Measurements from ENCODE around the gene GLT8D1.

Gene GLT8D1, protein sequence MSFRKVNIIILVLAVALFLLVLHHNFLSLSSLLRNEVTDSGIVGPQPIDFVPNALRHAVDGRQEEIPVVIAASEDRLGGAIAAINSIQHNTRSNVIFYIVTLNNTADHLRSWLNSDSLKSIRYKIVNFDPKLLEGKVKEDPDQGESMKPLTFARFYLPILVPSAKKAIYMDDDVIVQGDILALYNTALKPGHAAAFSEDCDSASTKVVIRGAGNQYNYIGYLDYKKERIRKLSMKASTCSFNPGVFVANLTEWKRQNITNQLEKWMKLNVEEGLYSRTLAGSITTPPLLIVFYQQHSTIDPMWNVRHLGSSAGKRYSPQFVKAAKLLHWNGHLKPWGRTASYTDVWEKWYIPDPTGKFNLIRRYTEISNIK

DNA sequence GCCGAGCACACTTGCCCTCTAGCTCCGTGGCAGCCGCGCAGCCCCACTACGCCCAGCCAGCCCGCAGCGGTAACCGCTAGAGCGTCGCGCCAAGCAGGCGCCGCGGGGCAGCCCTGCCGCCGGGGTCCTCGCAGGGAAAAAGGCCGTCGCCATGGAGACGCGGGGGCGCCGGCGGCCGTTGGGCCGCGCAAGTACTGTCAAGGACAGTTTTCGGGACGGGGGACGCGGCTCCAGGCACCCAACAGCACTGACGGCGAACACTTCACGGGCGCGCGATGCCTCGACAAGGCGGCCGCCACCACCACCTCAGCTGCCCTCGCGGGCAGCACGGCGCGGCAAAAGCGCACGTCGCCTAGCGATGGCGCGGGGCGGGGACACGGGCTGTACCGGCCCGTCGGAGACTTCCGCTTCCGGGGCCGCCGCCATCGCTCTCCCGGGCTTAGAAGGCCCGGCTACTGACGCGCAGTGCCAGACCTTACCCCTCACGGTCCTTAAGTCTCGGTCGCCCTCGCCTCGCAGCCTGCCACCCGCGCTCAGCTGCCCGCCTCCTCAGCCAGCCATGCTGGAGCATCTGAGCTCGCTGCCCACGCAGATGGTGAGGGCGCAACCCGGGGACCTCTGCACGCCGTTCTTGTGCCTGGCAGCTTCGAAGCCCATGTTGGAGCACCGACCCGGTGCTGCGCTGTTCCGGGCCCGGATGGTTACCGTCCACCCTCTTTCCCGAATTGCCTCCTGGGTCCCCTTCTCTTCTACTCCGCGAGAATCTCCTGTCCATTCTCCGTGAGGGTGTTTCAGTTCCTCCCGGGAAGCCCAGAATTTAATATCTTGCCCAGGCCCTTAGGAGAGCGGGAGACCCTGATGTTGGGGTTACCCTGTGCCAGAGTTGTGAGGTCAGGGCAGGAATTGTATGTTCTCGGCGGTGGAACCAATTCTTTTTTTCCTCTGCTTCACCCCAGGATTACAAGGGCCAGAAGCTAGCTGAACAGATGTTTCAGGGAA, at the start of gene GLT8D1, which contains the start of gene SPCS1:
Gene GLT8D1, minus strand, starts transcription at position 104 of the 999 bp plus-strand sequence. CDS start 5,331 bp downstream, outside the sequence.
Gene SPCS1, plus strand, starts transcription at position 419 of the 999 bp plus-strand sequence. Its CDS starts 141 bp downstream, at position 560.
- peak; percentile 91 for DNase-seq (ENCODE audit: low read depth)
- peak within 1 kb of the TSS; percentile 92 for H3K4me3 ChIP-seq (ENCODE audit: low read depth, low read length)
- TF ChIP-seq, protein P1, sequence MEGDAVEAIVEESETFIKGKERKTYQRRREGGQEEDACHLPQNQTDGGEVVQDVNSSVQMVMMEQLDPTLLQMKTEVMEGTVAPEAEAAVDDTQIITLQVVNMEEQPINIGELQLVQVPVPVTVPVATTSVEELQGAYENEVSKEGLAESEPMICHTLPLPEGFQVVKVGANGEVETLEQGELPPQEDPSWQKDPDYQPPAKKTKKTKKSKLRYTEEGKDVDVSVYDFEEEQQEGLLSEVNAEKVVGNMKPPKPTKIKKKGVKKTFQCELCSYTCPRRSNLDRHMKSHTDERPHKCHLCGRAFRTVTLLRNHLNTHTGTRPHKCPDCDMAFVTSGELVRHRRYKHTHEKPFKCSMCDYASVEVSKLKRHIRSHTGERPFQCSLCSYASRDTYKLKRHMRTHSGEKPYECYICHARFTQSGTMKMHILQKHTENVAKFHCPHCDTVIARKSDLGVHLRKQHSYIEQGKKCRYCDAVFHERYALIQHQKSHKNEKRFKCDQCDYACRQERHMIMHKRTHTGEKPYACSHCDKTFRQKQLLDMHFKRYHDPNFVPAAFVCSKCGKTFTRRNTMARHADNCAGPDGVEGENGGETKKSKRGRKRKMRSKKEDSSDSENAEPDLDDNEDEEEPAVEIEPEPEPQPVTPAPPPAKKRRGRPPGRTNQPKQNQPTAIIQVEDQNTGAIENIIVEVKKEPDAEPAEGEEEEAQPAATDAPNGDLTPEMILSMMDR (IDR thresholded peaks at IDR 0.05; ENCODE audit: low read depth, low read length) = no peak
- TF ChIP-seq POLR2A (IDR thresholded peaks at IDR 0.05; ENCODE audit: extremely low read depth, insufficient read length) (peak; percentile 72), MYC (IDR thresholded peaks at IDR 0.05; ENCODE audit: low read depth, low read length) (peak; percentile 63)
- TF ChIP-seq, protein P2, sequence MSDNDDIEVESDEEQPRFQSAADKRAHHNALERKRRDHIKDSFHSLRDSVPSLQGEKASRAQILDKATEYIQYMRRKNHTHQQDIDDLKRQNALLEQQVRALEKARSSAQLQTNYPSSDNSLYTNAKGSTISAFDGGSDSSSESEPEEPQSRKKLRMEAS (IDR thresholded peaks at IDR 0.05; ENCODE audit: low read depth, low read length) = peak; percentile 42

DNA sequence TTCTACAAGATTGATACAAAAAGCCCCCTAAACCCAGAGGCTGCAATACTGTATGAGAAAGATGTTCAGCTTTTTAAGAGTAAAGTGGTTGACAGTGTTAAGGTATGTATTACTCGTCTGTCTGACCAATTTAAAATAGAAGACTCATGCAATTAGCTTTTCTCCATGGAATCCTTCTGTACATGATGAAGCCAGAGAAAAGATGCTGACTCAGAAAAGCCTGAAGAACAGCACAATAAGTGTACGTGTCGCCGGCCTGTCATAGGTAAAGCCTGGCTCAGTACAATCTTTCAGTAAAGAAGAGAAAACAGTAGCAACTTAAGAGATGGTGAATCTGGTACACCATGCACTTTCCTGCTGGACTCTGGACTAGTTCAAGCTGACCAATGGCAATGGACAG, 48.8 kb upstream of the GLT8D1 start:
- no peak for DNase-seq (ENCODE audit: low read depth)
- TF ChIP-seq, protein P2 (IDR thresholded peaks at IDR 0.05; ENCODE audit: low read depth, low read length) = no peak
- TF ChIP-seq POLR2A (IDR thresholded peaks at IDR 0.05; ENCODE audit: extremely low read depth, insufficient read length) (no peak), MYC (IDR thresholded peaks at IDR 0.05; ENCODE audit: low read depth, low read length) (no peak)
- TF ChIP-seq, protein P1 (IDR thresholded peaks at IDR 0.05; ENCODE audit: low read depth, low read length) = no peak
- no peak overlapping the region for H3K4me3 ChIP-seq (ENCODE audit: low read depth, low read length)

DNA sequence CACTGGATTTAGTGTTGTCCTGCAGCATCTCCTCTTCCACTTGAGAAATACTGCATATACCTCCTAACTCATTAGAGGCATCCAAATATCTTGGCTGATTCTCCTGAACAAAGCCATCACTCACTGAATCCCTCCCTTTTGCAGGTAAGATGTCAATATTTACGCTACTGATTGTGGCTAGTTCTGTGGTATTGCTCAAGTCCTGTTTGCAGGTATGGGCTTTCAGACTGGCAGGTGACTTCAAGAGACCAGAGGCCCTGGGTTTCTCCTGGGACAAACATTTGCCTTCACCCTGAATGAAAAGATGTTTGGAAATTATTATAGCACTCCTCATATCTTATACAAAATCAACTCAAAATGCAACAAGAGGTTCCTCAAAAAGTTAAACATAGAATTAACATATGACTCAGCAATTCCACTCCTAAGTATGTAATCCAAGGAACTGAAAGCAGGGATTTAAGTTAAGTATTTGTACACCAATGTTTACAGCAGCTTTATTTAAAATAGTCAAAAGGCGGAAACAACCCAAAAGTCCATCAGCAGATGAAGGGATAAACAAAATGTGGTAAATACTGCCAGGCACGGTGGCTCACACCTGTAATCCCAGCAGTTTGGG, 46.6 kb upstream of the GLT8D1 start:
- H3K4me3 ChIP-seq (ENCODE audit: low read depth, low read length) = no peak overlapping the region
- no peak for DNase-seq (ENCODE audit: low read depth)
- TF ChIP-seq, protein P1 (IDR thresholded peaks at IDR 0.05; ENCODE audit: low read depth, low read length) = no peak
- TF ChIP-seq MYC (IDR thresholded peaks at IDR 0.05; ENCODE audit: low read depth, low read length) (no peak), POLR2A (IDR thresholded peaks at IDR 0.05; ENCODE audit: extremely low read depth, insufficient read length) (no peak)
- TF ChIP-seq, protein P2 (IDR thresholded peaks at IDR 0.05; ENCODE audit: low read depth, low read length) = no peak

DNA sequence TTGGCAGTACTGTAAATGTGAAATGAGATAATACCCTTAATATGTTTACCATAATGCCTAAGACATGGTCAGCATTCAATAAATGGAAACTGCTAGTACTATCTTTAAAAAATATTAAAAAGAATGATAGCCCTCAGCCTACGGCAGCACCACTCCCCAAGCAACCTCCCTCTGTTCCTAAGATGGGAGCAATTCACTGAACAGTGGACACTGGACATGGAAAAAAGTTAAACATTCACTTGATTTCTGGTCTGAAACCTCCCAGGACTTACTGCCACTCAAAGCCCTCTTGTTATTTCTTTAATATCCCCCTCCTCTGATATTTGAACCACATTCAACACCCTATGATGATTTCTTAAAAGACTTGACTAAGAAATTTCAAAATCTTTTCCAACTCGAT, 38.1 kb upstream of the GLT8D1 start:
- no peak for DNase-seq (ENCODE audit: low read depth)
- TF ChIP-seq POLR2A (IDR thresholded peaks at IDR 0.05; ENCODE audit: extremely low read depth, insufficient read length) (no peak), MYC (IDR thresholded peaks at IDR 0.05; ENCODE audit: low read depth, low read length) (no peak)
- TF ChIP-seq, protein P1 (IDR thresholded peaks at IDR 0.05; ENCODE audit: low read depth, low read length) = no peak
- TF ChIP-seq, protein P2 (IDR thresholded peaks at IDR 0.05; ENCODE audit: low read depth, low read length) = no peak

DNA sequence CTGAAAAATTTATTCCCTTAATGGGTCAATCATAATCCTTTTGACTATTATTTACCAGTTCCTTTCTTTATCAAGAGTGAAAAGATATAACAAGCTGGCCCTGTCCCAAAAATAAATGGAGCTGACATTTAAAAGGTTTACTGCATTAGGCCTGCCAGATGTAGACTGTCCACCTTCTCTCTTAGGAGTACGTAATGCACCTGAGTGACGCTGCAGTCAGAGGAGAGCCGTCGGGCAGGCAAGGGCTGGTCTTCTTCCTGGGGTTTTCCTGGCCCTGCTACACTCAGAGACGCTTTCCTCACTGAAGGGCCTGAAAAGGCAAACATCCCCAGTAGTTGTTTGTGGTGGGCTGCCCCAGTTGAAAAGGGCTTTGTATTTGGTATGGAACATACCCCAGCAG, 37.6 kb upstream of the GLT8D1 start:
- DNase-seq (ENCODE audit: low read depth) = no peak
- no peak overlapping the region for H3K4me3 ChIP-seq (ENCODE audit: low read depth, low read length)
- TF ChIP-seq, protein P2 (IDR thresholded peaks at IDR 0.05; ENCODE audit: low read depth, low read length) = no peak
- TF ChIP-seq, protein P1 (IDR thresholded peaks at IDR 0.05; ENCODE audit: low read depth, low read length) = no peak
- no peak for TF ChIP-seq MYC (IDR thresholded peaks at IDR 0.05; ENCODE audit: low read depth, low read length)

More for the DNA sequence above, 38.1 kb upstream of the GLT8D1 start:
- H3K4me3 ChIP-seq (ENCODE audit: low read depth, low read length) = no peak overlapping the region

Data from NB4 (cell line).